Esophagus muscularis mucosa (tissue), 4 donors: ENCODE measurements around the gene UPP2.

Source experiments
- EP300 ChIP-seq: sonication (generic); formaldehyde crosslinking; IDR thresholded peaks from one replicate; pipeline ENCODE4 v1.6.1; 2017; ENCODE audit warnings: antibody characterized with exemption
- POLR2A ChIP-seq: fragments of 450-650 bp; IDR thresholded peaks from one replicate; pipeline ENCODE4 v1.6.1; 2017; ENCODE audit warnings: antibody characterized with exemption, moderate library complexity, mild to moderate bottlenecking, low read depth
- POLR2AphosphoS5 ChIP-seq, 2 donors: sonication (generic); formaldehyde crosslinking; IDR thresholded peaks; one replicate each; pipeline ENCODE4 v1.6.1; 2017; ENCODE audit warnings: antibody characterized with exemption in 2 of 2
- TF ChIP-seq, protein P1 (sequence below), 3 experiments: fragments of 200-600 bp in 2 of 3; fragments of 450-650 bp in 1 of 3; sonication (generic) in 2 of 3; IDR thresholded peaks; one replicate each; pipeline ENCODE4 v1.5.1; 2017 to 2019; ENCODE audit warnings: antibody characterized with exemption in 3 of 3, mild to moderate bottlenecking in 2 of 3, moderate library complexity in 1 of 3

GRCh38 chr2:158184001-158184400, 82.3 kb downstream of the UPP2 start:
- TF ChIP-seq, protein P1, sequence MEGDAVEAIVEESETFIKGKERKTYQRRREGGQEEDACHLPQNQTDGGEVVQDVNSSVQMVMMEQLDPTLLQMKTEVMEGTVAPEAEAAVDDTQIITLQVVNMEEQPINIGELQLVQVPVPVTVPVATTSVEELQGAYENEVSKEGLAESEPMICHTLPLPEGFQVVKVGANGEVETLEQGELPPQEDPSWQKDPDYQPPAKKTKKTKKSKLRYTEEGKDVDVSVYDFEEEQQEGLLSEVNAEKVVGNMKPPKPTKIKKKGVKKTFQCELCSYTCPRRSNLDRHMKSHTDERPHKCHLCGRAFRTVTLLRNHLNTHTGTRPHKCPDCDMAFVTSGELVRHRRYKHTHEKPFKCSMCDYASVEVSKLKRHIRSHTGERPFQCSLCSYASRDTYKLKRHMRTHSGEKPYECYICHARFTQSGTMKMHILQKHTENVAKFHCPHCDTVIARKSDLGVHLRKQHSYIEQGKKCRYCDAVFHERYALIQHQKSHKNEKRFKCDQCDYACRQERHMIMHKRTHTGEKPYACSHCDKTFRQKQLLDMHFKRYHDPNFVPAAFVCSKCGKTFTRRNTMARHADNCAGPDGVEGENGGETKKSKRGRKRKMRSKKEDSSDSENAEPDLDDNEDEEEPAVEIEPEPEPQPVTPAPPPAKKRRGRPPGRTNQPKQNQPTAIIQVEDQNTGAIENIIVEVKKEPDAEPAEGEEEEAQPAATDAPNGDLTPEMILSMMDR (IDR thresholded peaks at IDR 0.05): no peak
- TF ChIP-seq POLR2A: no peak
- no peak for TF ChIP-seq POLR2AphosphoS5 (IDR thresholded peaks at IDR 0.05)
- TF ChIP-seq EP300: no peak
